Thyroid gland (tissue), 4 donors: Measurements from ENCODE around the gene ZFYVE9. TPM values are rescaled to one million over a fixed set of nuclear protein-coding genes. Genes with fewer than 3 reads are reported as not detected.

Source experiments
- DNase-seq, 2 donors: peaks; one replicate each; pipeline ENCODE4 v3.0.0-alpha.2; 2019
- H3K27ac ChIP-seq, 3 donors: fragments of 200-600 bp; sonication (generic); 1 replicate in 2 of 3; 2 replicates in 1 of 3; pipeline ENCODE4 v1.5.1; 2016 to 2019; ENCODE audit warnings: mild to moderate bottlenecking in 1 of 3, moderate library complexity in 1 of 3
- H3K27me3 ChIP-seq: fragments of 200-600 bp; sonication (generic); one replicate; pipeline ENCODE4 v1.5.1; 2019
- H3K36me3 ChIP-seq, 2 donors: fragments of 200-600 bp; sonication (generic); one replicate each; pipeline ENCODE4 v1.5.1; 2016 to 2019
- H3K4me1 ChIP-seq, 2 donors: fragments of 200-600 bp; sonication (generic); one replicate each; pipeline ENCODE4 v1.5.1; 2017 to 2019
- H3K4me3 ChIP-seq, 3 donors: fragments of 200-600 bp; sonication (generic); replicated peaks in 1 of 3; 1 replicate in 2 of 3; 2 replicates in 1 of 3; pipeline ENCODE4 v1.5.1; 2016; ENCODE audit warnings: mild to moderate bottlenecking in 1 of 3
- H3K9me3 ChIP-seq: fragments of 200-600 bp; sonication (generic); one replicate; pipeline ENCODE4 v1.5.1; 2017
- CTCF ChIP-seq, 6 experiments: fragments of 200-600 bp in 3 of 6; fragments of 450-650 bp in 3 of 6; sonication (generic) in 3 of 6; IDR thresholded peaks; one replicate each; pipeline ENCODE4 v1.5.1; 2016 to 2019; ENCODE audit warnings: antibody characterized with exemption in 6 of 6, mild to moderate bottlenecking in 2 of 6, inconsistent platforms in 1 of 6, moderate library complexity in 1 of 6
- POLR2A ChIP-seq, 2 donors: fragments of 450-650 bp; IDR thresholded peaks; one replicate each; pipeline ENCODE4 v1.6.1; 2017; ENCODE audit warnings: antibody characterized with exemption in 2 of 2, mild to moderate bottlenecking in 2 of 2, moderate library complexity in 1 of 2
- WGBS, 2 donors: methylation state at CpG; one replicate each; pipeline ENCODE4 v1.1.5; 2017; 5-methylcytosine and 5-hydroxymethylcytosine counted together
- intact Hi-C: fragments of 100-400 bp; cut with DNase I; formaldehyde crosslinking; loops from one replicate; pipeline ENCODE4 v1.15.1; 2023
- total RNA-seq, 4 donors: library from RNA; depleted of rRNA; stranded (reverse); fragments of >200 nt; gene quantifications; one replicate each; pipeline ENCODE4 v1.2.3, GENCODE V29; 2016

ZFYVE9 gene
- total RNA-seq, 4 donors from 2014 or later = 51.1 to 58.8 (median 54.1) TPM

GRCh38 chr1:52345252-52345651 lies 203.4 kb downstream of the ZFYVE9 start:
- Histone ChIP-seq H3K36me3 (peaks cover 0 to 3% of the 10 kb centered on the region in 2 donors), H3K9me3 (no peaks in the 10 kb centered on the region), H3K4me1 (no peaks in the 10 kb centered on the region), H3K27me3 (no peaks in the 10 kb centered on the region), H3K4me3 (no peak overlapping the region), H3K27ac (no peak overlapping the region)
- TF ChIP-seq CTCF (IDR thresholded peaks at IDR 0.05) = no peak
- TF ChIP-seq POLR2A (IDR thresholded peaks at IDR 0.05) = no peak
- WGBS, 2 donors = 95 to 100% methylated on average over 2 of the region's 2 CpGs
- intact Hi-C loops = no loop called here
- DNase-seq = no peak

- Histone ChIP-seq H3K36me3 (no peaks in the 10 kb centered on the region), H3K27me3 (no peaks in the 10 kb centered on the region), H3K27ac (no peak overlapping the region), H3K9me3 (no peaks in the 10 kb centered on the region), H3K4me3 (no peak overlapping the region), H3K4me1 (no peaks in the 10 kb centered on the region)
- no peak for TF ChIP-seq CTCF (IDR thresholded peaks at IDR 0.05)
- no peak for DNase-seq
- intact Hi-C loops = no loop called here
- WGBS, 2 donors = 83 to 91% methylated on average over 4 of the region's 4 CpGs
Observed at GRCh38 chr1:52346653-52347052, 204.8 kb downstream of the ZFYVE9 start.

- peaks cover 12 to 13% of the 10 kb centered on the region in 2 donors for H3K36me3 ChIP-seq
- intact Hi-C loops = no loop called here
- DNase-seq = no peak
- no peaks in the 10 kb centered on the region for H3K4me1 ChIP-seq
- TF ChIP-seq CTCF (IDR thresholded peaks at IDR 0.05) (no peak), POLR2A (IDR thresholded peaks at IDR 0.05) (no peak)
- H3K9me3 ChIP-seq = no peaks in the 10 kb centered on the region
- H3K4me3 ChIP-seq = no peak overlapping the region
- 63 to 72% methylated on average over 7 to 8 of the region's 8 CpGs for WGBS, 2 donors
- no peaks in the 10 kb centered on the region for H3K27me3 ChIP-seq
- no peak overlapping the region for H3K27ac ChIP-seq
Observed at GRCh38 chr1:52348704-52349300, 206.9 kb downstream of the ZFYVE9 start.

GRCh38 chr1:52352690-52353089 lies 210.8 kb downstream of the ZFYVE9 start:
- no peak overlapping the region for H3K27ac ChIP-seq
- H3K4me3 ChIP-seq = no peak overlapping the region
- TF ChIP-seq CTCF (IDR thresholded peaks at IDR 0.05) (no peak), POLR2A (IDR thresholded peaks at IDR 0.05) (no peak)
- no peaks in the 10 kb centered on the region for H3K27me3 ChIP-seq
- 80 to 83% methylated on average over 7 of the region's 7 CpGs for WGBS, 2 donors
- intact Hi-C loops = no loop called here
- peaks cover 51% of the 10 kb centered on the region in 2 donors for H3K36me3 ChIP-seq
- DNase-seq = no peak
- H3K4me1 ChIP-seq = no peaks in the 10 kb centered on the region
- H3K9me3 ChIP-seq = no peaks in the 10 kb centered on the region

- no peak for DNase-seq
- Histone ChIP-seq H3K27ac (no peak overlapping the region), H3K36me3 (peaks cover 78 to 79% of the 10 kb centered on the region in 2 donors), H3K4me3 (no peak overlapping the region), H3K9me3 (no peaks in the 10 kb centered on the region), H3K27me3 (no peaks in the 10 kb centered on the region), H3K4me1 (no peaks in the 10 kb centered on the region)
- 94 to 98% methylated on average over 8 of the region's 8 CpGs for WGBS, 2 donors
- intact Hi-C loops = no loop called here
- TF ChIP-seq POLR2A (IDR thresholded peaks at IDR 0.05) (no peak), CTCF (IDR thresholded peaks at IDR 0.05) (no peak)
Observed at GRCh38 chr1:52355436-52355835, 213.5 kb downstream of the ZFYVE9 start.
